KBM-7 (cell line): ENCODE measurements around the gene ZNF205.
A peak's percentile ranks its signal among the peaks of the same experiment; 100 is the strongest.
"Not testable (repeated sequence)": the region's sequence is repeated elsewhere in the genome, so short reads cannot be mapped to it uniquely, and the experiment has no call there.

Source experiments
- DNase-seq: peaks from one replicate; pipeline ENCODE4 v3.0.0-alpha.2; 2015
- in situ Hi-C: fragments of 300-500 bp; cut with MboI; formaldehyde crosslinking; loops from 2 replicates; pipeline ENCODE4 v1.14.3; 2020; ENCODE audit warnings: low sequenced_read_pairs, low pct_unique_long_range_greater_than_20kb, mixed read lengths

Gene ZNF205

GRCh38 chr16:3158510-3159314 is 46.3 kb downstream of the ZNF205 start:
- in situ Hi-C loops, result no loop called here
- DNase-seq, result peak; percentile 97

- DNase-seq, result no peak
- in situ Hi-C loops, result no loop called here
Measured at GRCh38 chr16:3161235-3162018, 49.0 kb downstream of the ZNF205 start.

GRCh38 chr16:3164121-3164991 is 52.0 kb downstream of the ZNF205 start:
- in situ Hi-C loops, result no loop called here
- no peak for DNase-seq

GRCh38 chr16:3165111-3165822 is 52.9 kb downstream of the ZNF205 start:
- DNase-seq, result no peak
- in situ Hi-C loops, result no loop called here

GRCh38 chr16:3166505-3166886 is 54.1 kb downstream of the ZNF205 start:
- no peak for DNase-seq
- in situ Hi-C loops, result no loop called here

GRCh38 chr16:3168729-3169128 is 56.3 kb downstream of the ZNF205 start:
- in situ Hi-C loops, result not testable (repeated sequence)

More at GRCh38 chr16:3168729-3169128, 56.3 kb downstream of the ZNF205 start:
- DNase-seq, result not testable (repeated sequence)
